Endothelial cell of umbilical vein (primary cell): ENCODE measurements around the gene ACOT11. TPM values are rescaled to one million over a fixed set of nuclear protein-coding genes. Genes with fewer than 3 reads are reported as not detected.

Source experiments
- BruUV-seq: library from RNA; stranded (reverse); fragments of 400-500 nt; replicated peaks from 2 replicates; lab custom pipeline; 2021; lab: Mats Ljungman, UMichigan
- CTCF ChIA-PET: fragments of 300-600, 350-600 bp; sonication (Branson Sonifier 250); formaldehyde crosslinking; loops from one replicate; lab custom pipeline; 2021; ENCODE audit warnings: antibody characterized with exemption, inconsistent platforms; lab: Charles Lee
- POLR2A ChIA-PET: fragments of 300-600, 350-600 bp; sonication (Branson Sonifier 250); formaldehyde crosslinking; loops from one replicate; lab custom pipeline; 2021; ENCODE audit warnings: antibody characterized with exemption, inconsistent platforms; lab: Charles Lee
- DNase-seq: peaks from one replicate; pipeline ENCODE4 v3.0.0-alpha.2; 2011; ENCODE audit warnings: low read depth, low spot score
- FAIRE-seq: peaks from 2 replicates; lab custom pipeline; 2011; peaks lifted over from hg19 to GRCh38; lab: Jason Lieb, UNC
- H2AFZ ChIP-seq: 2 replicates; pipeline ENCODE4 v1.6.0; 2012; ENCODE audit warnings: low read depth, low read length, control low read depth, inconsistent platforms
- H3K27ac ChIP-seq: 2 replicates; pipeline ENCODE4 v1.5.1; 2011; ENCODE audit warnings: low read depth, mild to moderate bottlenecking, control low read depth, low read length, moderate library complexity; ENCODE audit not compliant: insufficient read depth
- H3K27me3 ChIP-seq, 2 experiments: 2 replicates each; pipeline versions ENCODE4 v1.6.0 to v1.6.1; 2011; ENCODE audit warnings: low read length in 2 of 2, mixed read lengths in 1 of 2; ENCODE audit not compliant: control insufficient read depth in 2 of 2, insufficient read depth in 2 of 2
- H3K36me3 ChIP-seq, 2 experiments: 2 replicates in 1 of 2; 3 replicates in 1 of 2; pipeline ENCODE4 v1.5.1; 2011; ENCODE audit warnings: low read length in 2 of 2, mild to moderate bottlenecking in 1 of 2, moderate library complexity in 1 of 2; ENCODE audit not compliant: control insufficient read depth in 2 of 2, insufficient read depth in 2 of 2; ENCODE audit errors: extremely low read depth in 1 of 2
- H3K4me1 ChIP-seq: 3 replicates; pipeline ENCODE4 v1.5.1; 2011; ENCODE audit warnings: mild to moderate bottlenecking, low read length; ENCODE audit not compliant: control insufficient read depth, insufficient read depth; ENCODE audit errors: extremely low read depth
- H3K4me2 ChIP-seq: 2 replicates; pipeline ENCODE4 v1.6.1; 2011; ENCODE audit warnings: low read length, control low read depth, mixed read lengths; ENCODE audit not compliant: insufficient read depth
- H3K4me3 ChIP-seq, 3 experiments: fragments of 200-600 bp in 1 of 3; sonication (generic), shearing (Covaris generic) in 1 of 3; replicated peaks in 1 of 3; 2 replicates each; pipeline ENCODE4 v1.5.1; 2011 to 2016; ENCODE audit warnings: control low read depth in 3 of 3, low read length in 3 of 3, mild to moderate bottlenecking in 2 of 3, inconsistent platforms in 1 of 3, low read depth in 1 of 3, moderate library complexity in 1 of 3; ENCODE audit not compliant: insufficient read depth in 1 of 3
- H3K79me2 ChIP-seq: 2 replicates; pipeline ENCODE4 v1.6.0; 2012; ENCODE audit warnings: low read length, inconsistent platforms; ENCODE audit not compliant: control insufficient read depth, insufficient read depth
- H3K9ac ChIP-seq: replicated peaks from 2 replicates; pipeline ENCODE3; 2011; ENCODE audit warnings: low read length, control low read depth; ENCODE audit not compliant: insufficient read depth; ENCODE audit errors: extremely low read depth
- H3K9me1 ChIP-seq: replicated peaks from 3 replicates; pipeline ENCODE4 v1.6.0; 2011; ENCODE audit warnings: mild to moderate bottlenecking, low read length; ENCODE audit not compliant: control insufficient read depth, insufficient read depth; ENCODE audit errors: extremely low read depth
- H3K9me3 ChIP-seq: replicated peaks from 2 replicates; pipeline ENCODE4 v1.5.1; 2012; ENCODE audit warnings: low read length, inconsistent platforms; ENCODE audit not compliant: control insufficient read depth, insufficient read depth
- H4K20me1 ChIP-seq: replicated peaks from 2 replicates; pipeline ENCODE3; 2011; ENCODE audit warnings: mild to moderate bottlenecking, low read length; ENCODE audit not compliant: control insufficient read depth, insufficient read depth; ENCODE audit errors: extremely low read depth
- CTCF ChIP-seq, 2 donors: IDR thresholded peaks; 1 replicate in 1 of 2; 2 replicates in 1 of 2; pipeline ENCODE4 v1.5.1; 2011; ENCODE audit warnings: low read length in 2 of 2, mild to moderate bottlenecking in 2 of 2, moderate library complexity in 2 of 2, control low read depth in 1 of 2, inconsistent platforms in 1 of 2, low read depth in 1 of 2; ENCODE audit not compliant: insufficient read depth in 1 of 2; ENCODE audit errors: extremely low read depth in 1 of 2
- EZH2 ChIP-seq: IDR thresholded peaks from 2 replicates; pipeline ENCODE4 v1.6.1; 2012; ENCODE audit warnings: borderline replicate concordance, low read depth, mild to moderate bottlenecking, moderate library complexity, low read length, inconsistent platforms; ENCODE audit not compliant: severe bottlenecking
- FOS ChIP-seq: IDR thresholded peaks from 2 replicates; pipeline ENCODE4 v1.6.1; 2011; ENCODE audit warnings: mild to moderate bottlenecking, low read length, moderate library complexity, borderline replicate concordance; ENCODE audit not compliant: insufficient read depth
- GATA2 ChIP-seq: IDR thresholded peaks from 2 replicates; pipeline ENCODE4 v1.7.0; 2011; ENCODE audit warnings: low read depth, mild to moderate bottlenecking, moderate library complexity, mixed read lengths, low read length; ENCODE audit not compliant: insufficient read length, insufficient read depth
- JUN ChIP-seq: IDR thresholded peaks from 2 replicates; pipeline ENCODE4 v1.6.1; 2011; ENCODE audit warnings: borderline replicate concordance, low read depth; ENCODE audit not compliant: insufficient read length, insufficient read depth
- MAX ChIP-seq: IDR thresholded peaks from 2 replicates; pipeline ENCODE4 v1.6.1; 2011; ENCODE audit not compliant: insufficient read depth, insufficient read length
- MYC ChIP-seq: IDR thresholded peaks from one replicate; pipeline ENCODE4 v1.6.1; 2011; ENCODE audit warnings: mild to moderate bottlenecking, low read depth, low read length
- POLR2A ChIP-seq: IDR thresholded peaks from 2 replicates; pipeline ENCODE4 v1.6.1; 2012; ENCODE audit warnings: low read depth, mild to moderate bottlenecking, control low read depth, low read length
- POLR2AphosphoS5 ChIP-seq: IDR thresholded peaks from 2 replicates; pipeline ENCODE4 v1.6.1; 2012; ENCODE audit warnings: low read depth, mild to moderate bottlenecking, control low read depth, low read length, moderate library complexity; ENCODE audit not compliant: insufficient read depth
- dilution Hi-C: fragments of 300-500 bp; cut with MboI; formaldehyde crosslinking; loops from one replicate; pipeline ENCODE4 v1.15.0; 2019; ENCODE audit warnings: low sequenced_read_pairs; ENCODE audit not compliant: extremely low pct_ligation_motif_present
- intact Hi-C: fragments of 100-400 bp; cut with micrococcal nuclease; formaldehyde crosslinking; loops from one replicate; pipeline ENCODE4 v1.10.0; 2022
- polyA plus RNA-seq, 4 experiments: library from polyadenylated mRNA; depleted of rRNA in 3 of 4; stranded (reverse) in 3 of 4; unstranded in 1 of 4; fragments of >200 nt; gene quantifications; 2 replicates each; pipeline versions ENCODE4 v1.2.1 to v1.2.3, GENCODE V29; 2011 to 2012; ENCODE audit warnings: missing spikeins in 1 of 4
- total RNA-seq: library from RNA; stranded (reverse); gene quantifications from 2 replicates; pipeline ENCODE4 v1.2.3, GENCODE V29; 2021

The ACOT11 gene
- total and polyA plus RNA-seq, 2 donors (not counting 3 experiments of a cell fraction or from before 2014, with no cell fraction given): 4.5 to 5.4 TPM

- no TSS peak for BruUV-seq
- Histone ChIP-seq H3K9me3 (no peaks in the 10 kb centered on the region), H2AFZ (no peak overlapping the region), H3K9me1 (no peaks in the 10 kb centered on the region), H3K27me3 (no peaks in the 10 kb centered on the region), H3K79me2 (no peaks in the 10 kb centered on the region), H4K20me1 (no peaks in the 10 kb centered on the region), H3K4me3 (no peak overlapping the region), H3K9ac (no peak overlapping the region), H3K27ac (no peak overlapping the region), H3K4me2 (no peak overlapping the region), H3K4me1 (peaks cover 3% of the 10 kb centered on the region), H3K36me3 (no peaks in the 10 kb centered on the region)
- TF ChIP-seq FOS (no peak), CTCF (IDR thresholded peaks at IDR 0.05; ENCODE audit: extremely low read depth in 1 of 2, insufficient read depth in 1 of 2, low read depth in 1 of 2, low read length in 2 of 2) (no peak), MAX (no peak), EZH2 (no peak), JUN (no peak), MYC (no peak), GATA2 (no peak), POLR2A (no peak), POLR2AphosphoS5 (no peak)
- intact Hi-C loops: no loop called here
- no peak for DNase-seq
- FAIRE-seq: no peak
- ChIA-PET POLR2A (no interaction called here), CTCF (no interaction called here)
- dilution Hi-C loops: no loop called here
Measured at GRCh38 chr1:54606990-54607325, 58.9 kb downstream of the ACOT11 start.
